Activated CD8-positive, alpha-beta T cell treated with anti-CD3 and anti-CD28 coated beads, Interleukin-2, amount 10 ng/mL, durations not matched to agents 7 days and 5 days (primary cell): ENCODE data around the gene FUCA2. TPM values are rescaled to one million over a fixed set of nuclear protein-coding genes. Genes with fewer than 3 reads are reported as not detected.

Source experiments
- ATAC-seq: fragments of 150-1000 bp; cut with Tn5 transposase; one replicate; pipeline ENCODE4 v1.10.0; 2021; ENCODE audit warnings: moderate library complexity
- CTCF ChIA-PET: fragments of 350-600 bp; sonication (Branson Sonifier 250); formaldehyde crosslinking; loops from one replicate; lab custom pipeline; 2021; ENCODE audit warnings: antibody characterized with exemption; lab: Charles Lee
- POLR2A ChIA-PET: fragments of 350-600 bp; sonication (Branson Sonifier 250); formaldehyde crosslinking; loops from one replicate; lab custom pipeline; 2021; ENCODE audit warnings: antibody characterized with exemption; lab: Charles Lee
- DNase-seq: peaks from one replicate; pipeline ENCODE4 v3.0.0-alpha.2; 2020
- H3K27ac Mint-ChIP-seq: one replicate; pipeline ENCODE4 v1.8.0; 2021; ENCODE audit warnings: mild to moderate bottlenecking, mixed read lengths
- H3K27me3 Mint-ChIP-seq: one replicate; pipeline ENCODE4 v1.8.0; 2021; ENCODE audit warnings: low read depth, mixed read lengths
- H3K36me3 Mint-ChIP-seq: one replicate; pipeline ENCODE4 v1.8.0; 2021; ENCODE audit warnings: low read depth, mixed read lengths
- H3K4me1 Mint-ChIP-seq: one replicate; pipeline ENCODE4 v1.8.0; 2021; ENCODE audit warnings: low read depth, mixed read lengths
- H3K4me3 Mint-ChIP-seq: one replicate; pipeline ENCODE4 v1.8.0; 2021; ENCODE audit warnings: mild to moderate bottlenecking, mixed read lengths
- H3K9me3 Mint-ChIP-seq: one replicate; pipeline ENCODE4 v1.8.0; 2022; ENCODE audit warnings: mixed read lengths; ENCODE audit not compliant: insufficient read depth
- total RNA-seq, 2 experiments: library from RNA; stranded (reverse); gene quantifications; one replicate each; pipeline ENCODE4 v1.2.3, GENCODE V29; 2021

The FUCA2 gene, protein sequence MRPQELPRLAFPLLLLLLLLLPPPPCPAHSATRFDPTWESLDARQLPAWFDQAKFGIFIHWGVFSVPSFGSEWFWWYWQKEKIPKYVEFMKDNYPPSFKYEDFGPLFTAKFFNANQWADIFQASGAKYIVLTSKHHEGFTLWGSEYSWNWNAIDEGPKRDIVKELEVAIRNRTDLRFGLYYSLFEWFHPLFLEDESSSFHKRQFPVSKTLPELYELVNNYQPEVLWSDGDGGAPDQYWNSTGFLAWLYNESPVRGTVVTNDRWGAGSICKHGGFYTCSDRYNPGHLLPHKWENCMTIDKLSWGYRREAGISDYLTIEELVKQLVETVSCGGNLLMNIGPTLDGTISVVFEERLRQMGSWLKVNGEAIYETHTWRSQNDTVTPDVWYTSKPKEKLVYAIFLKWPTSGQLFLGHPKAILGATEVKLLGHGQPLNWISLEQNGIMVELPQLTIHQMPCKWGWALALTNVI
- total RNA-seq: 10 to 100 TPM; 10.7 to 13.8 TPM

- Mint-ChIP-seq H3K27me3 (no peaks in the 10 kb centered on the region), H3K36me3 (peaks cover 16% of the 10 kb centered on the region), H3K4me3 (peak within 1 kb of the TSS; percentile 82), H3K4me1 (peaks cover 20% of the 10 kb centered on the region), H3K27ac (peak within 1 kb of the TSS; percentile 94), H3K9me3 (no peaks in the 10 kb centered on the region)
- DNase-seq: peak; percentile 76
- ATAC-seq: peak; percentile 85
- CTCF ChIA-PET: interaction anchor here (0.8 to 3.2 kb wide), 11 partner anchors 10 to 1036 kb away, joined by 3 to 15 read pairs (median 4); no protein-coding TSS in a partner anchor
- POLR2A ChIA-PET: interaction anchor here (1.0 to 2.0 kb wide), 4 partner anchors 25 to 83 kb away, joined by 3 to 9 read pairs (median 4); partner anchors contain the start of genes ADAT2 and PEX3
These were observed at the start of gene FUCA2 for GRCh38 chr6:143510991-143511891. FUCA2 (minus strand) TSS chr6:143511720; CDS start chr6:143511634, 86 bp downstream.

DNA sequence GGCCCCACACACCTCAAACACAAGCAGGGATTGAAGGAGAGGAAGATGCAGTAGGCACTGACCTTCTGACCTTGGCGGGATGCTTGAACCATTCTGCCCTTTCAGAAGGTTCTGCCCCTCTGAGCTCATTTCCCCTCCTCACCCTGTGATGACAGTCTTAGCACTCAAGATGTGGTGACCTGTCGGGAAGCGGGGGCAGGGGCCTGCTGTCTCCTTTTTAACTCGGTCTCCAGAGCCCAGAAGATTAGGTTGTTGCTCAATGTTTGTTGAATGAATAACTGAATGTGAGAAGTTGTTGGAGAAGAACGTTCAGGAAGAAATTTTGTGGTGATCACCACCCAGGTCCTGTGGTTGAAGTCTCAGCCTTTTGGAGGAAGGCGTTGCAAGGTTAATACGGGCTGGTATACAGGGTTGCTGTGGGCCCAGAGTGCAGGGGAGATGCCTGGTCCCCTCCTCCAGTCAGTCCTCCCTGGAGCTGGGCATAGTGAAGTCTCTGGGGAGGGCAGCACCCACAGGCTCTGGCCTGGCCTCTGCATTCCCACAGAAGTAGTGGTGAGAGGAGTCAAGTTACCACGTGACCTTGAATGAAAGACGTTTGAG is 49.7 kb upstream of the FUCA2 start:
- POLR2A ChIA-PET: no interaction called here
- Mint-ChIP-seq H3K36me3 (peaks cover 6% of the 10 kb centered on the region), H3K4me3 (no peak overlapping the region), H3K27ac (no peak overlapping the region), H3K4me1 (peaks cover 16% of the 10 kb centered on the region), H3K9me3 (peaks cover 5% of the 10 kb centered on the region), H3K27me3 (no peaks in the 10 kb centered on the region)
- no peak for DNase-seq
- ATAC-seq: no peak
- CTCF ChIA-PET: interaction anchor here (0.6 to 1.6 kb wide), 3 partner anchors 14 to 379 kb away, joined by 3 to 4 read pairs (median 3); no protein-coding TSS in a partner anchor

DNA sequence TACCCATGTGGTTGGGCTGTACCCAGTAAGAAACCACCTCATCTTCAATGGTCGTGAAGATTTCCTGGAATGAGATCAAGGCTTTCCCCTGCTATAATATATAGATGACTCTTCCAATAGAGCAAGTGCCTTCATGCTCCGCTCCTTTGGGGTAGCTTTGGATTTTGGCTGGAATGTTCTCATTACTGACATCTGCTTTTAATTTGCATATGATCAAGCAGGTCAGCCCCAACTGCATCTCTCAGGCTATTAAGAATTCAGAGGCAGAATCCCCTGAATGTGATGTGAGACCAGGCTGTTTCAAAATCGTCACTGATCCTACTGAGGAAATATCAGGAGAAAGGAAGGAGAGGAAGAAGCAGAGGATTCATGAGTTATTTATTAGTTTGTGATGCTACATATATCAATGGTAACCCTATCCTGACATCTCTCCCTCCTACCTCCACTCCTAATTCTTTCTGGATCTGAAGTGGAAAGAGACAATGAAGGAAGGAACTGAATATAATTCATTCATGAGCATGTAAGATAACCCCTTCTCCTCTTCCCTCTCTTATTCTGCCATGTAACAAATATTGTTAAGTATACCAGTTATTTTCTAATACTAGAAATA is 47.6 kb upstream of the FUCA2 start:
- Mint-ChIP-seq H3K36me3 (peaks cover 6% of the 10 kb centered on the region), H3K9me3 (peaks cover 5% of the 10 kb centered on the region), H3K27ac (no peak overlapping the region), H3K27me3 (no peaks in the 10 kb centered on the region), H3K4me3 (no peak overlapping the region), H3K4me1 (peaks cover 32% of the 10 kb centered on the region)
- no peak for ATAC-seq
- DNase-seq: no peak
- CTCF ChIA-PET: interaction anchor here (2.0 to 2.1 kb wide), 2 partner anchors 16 to 46 kb away, joined by 6 to 10 read pairs; partner anchors contain the start of gene FUCA2
- POLR2A ChIA-PET: no interaction called here

DNA sequence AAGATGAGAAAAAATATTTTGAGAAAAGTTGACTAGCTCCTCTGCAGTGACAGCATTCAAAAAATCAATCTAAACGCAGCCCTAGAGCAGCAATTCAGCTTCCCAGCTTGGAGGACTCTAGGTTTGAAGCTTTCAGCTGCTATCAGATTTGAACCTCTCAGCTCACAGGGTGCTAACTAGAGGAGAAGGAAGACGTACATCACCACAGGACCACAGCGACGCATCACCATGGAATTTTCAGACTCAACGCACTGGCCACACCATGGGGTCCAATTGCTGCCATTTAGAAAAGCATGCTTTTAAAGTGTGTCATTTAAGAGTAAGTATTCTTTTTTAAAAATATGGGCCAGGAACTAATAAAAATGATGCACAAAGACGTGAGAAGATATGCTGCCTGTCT is 45.0 kb upstream of the FUCA2 start:
- CTCF ChIA-PET: interaction anchor here (1.0 to 1.5 kb wide), 3 partner anchors 13 to 44 kb away, joined by 3 to 10 read pairs (median 3); no protein-coding TSS in a partner anchor
- H3K4me3 Mint-ChIP-seq: no peak overlapping the region
- H3K27me3 Mint-ChIP-seq: no peaks in the 10 kb centered on the region
- DNase-seq (no peak), ATAC-seq (no peak)
- peaks cover 46% of the 10 kb centered on the region for H3K4me1 Mint-ChIP-seq
- H3K27ac Mint-ChIP-seq: no peak overlapping the region
- POLR2A ChIA-PET: no interaction called here
- no peaks in the 10 kb centered on the region for H3K9me3 Mint-ChIP-seq
- H3K36me3 Mint-ChIP-seq: peaks cover 3% of the 10 kb centered on the region

- Mint-ChIP-seq H3K9me3 (no peaks in the 10 kb centered on the region), H3K4me3 (peak overlapping the region; percentile 9), H3K4me1 (peaks cover 42% of the 10 kb centered on the region), H3K27me3 (no peaks in the 10 kb centered on the region), H3K27ac (no peak overlapping the region), H3K36me3 (peaks cover 3% of the 10 kb centered on the region)
- POLR2A ChIA-PET: no interaction called here
- DNase-seq: no peak
- ATAC-seq: no peak
- CTCF ChIA-PET: interaction anchor here (1.0 to 1.7 kb wide), 4 partner anchors 12 to 43 kb away, joined by 3 to 10 read pairs (median 4); no protein-coding TSS in a partner anchor
These were observed 44.1 kb upstream of the FUCA2 start for GRCh38 chr6:143555582-143555981.

DNA sequence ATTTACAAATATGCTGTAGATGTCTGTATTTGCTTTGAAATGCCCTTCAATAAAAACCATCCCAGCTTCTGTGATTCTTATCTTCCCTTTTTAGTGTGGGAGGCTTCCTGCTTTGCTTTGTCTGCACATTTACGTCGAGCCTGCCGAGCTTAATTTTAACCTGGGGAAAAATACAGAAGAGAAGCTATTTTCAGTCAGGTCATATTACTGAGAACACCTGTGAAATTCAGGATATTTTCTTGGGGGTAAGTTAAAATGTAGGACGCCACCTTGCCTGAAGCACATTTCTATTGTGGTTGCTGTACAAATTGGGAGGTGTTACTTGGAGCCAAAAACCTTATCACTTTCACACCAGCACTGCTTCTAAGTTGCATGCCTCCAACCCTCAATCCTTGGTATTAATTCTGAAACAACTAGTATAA is 43.6 kb upstream of the FUCA2 start:
- Mint-ChIP-seq H3K27me3 (no peaks in the 10 kb centered on the region), H3K9me3 (no peaks in the 10 kb centered on the region), H3K36me3 (peaks cover 3% of the 10 kb centered on the region), H3K4me1 (peaks cover 40% of the 10 kb centered on the region), H3K27ac (peak overlapping the region; percentile 41), H3K4me3 (peak overlapping the region; percentile 49)
- ChIA-PET POLR2A (no interaction called here), CTCF (interaction anchor here (1.7 kb wide), 1 partner anchor 13 kb away, joined by 4 read pairs; no protein-coding TSS in a partner anchor)
- ATAC-seq: peak; percentile 57
- DNase-seq: no peak

DNA sequence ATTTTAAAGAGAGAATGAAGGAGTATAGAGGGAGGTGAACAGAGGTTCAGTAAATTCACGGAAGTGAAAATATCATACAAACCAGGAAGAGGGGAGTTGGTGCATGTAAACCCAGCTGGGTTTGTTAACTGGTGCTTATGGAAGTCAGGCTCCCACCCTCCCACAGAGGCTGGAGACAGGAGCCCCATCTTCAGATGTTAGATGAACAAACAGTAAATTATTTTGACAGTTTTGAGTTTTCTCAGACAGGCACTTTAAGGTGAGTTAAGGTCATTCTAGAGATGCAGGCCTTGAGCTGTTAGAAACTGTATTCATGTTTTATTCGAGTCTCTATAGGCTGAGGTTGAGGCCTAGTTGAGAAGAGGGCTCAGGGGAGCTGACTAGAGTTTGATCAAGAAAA is 41.8 kb upstream of the FUCA2 start:
- no peak for ATAC-seq

GRCh38 chr6:143549949-143550268 is 38.4 kb upstream of the FUCA2 start:
- Mint-ChIP-seq H3K36me3 (peaks cover 3% of the 10 kb centered on the region), H3K4me1 (peaks cover 52% of the 10 kb centered on the region), H3K27ac (no peak overlapping the region), H3K27me3 (no peaks in the 10 kb centered on the region), H3K9me3 (no peaks in the 10 kb centered on the region), H3K4me3 (no peak overlapping the region)
- ATAC-seq (no peak), DNase-seq (no peak)
- CTCF ChIA-PET: interaction anchor here (0.8 kb wide), 1 partner anchor 11 kb away, joined by 4 read pairs; no protein-coding TSS in a partner anchor
- POLR2A ChIA-PET: interaction anchor here (1.4 kb wide), 1 partner anchor 12 kb away, joined by 7 read pairs; no protein-coding TSS in a partner anchor

More for the DNA sequence above, 41.8 kb upstream of the FUCA2 start:
- peaks cover 3% of the 10 kb centered on the region for H3K36me3 Mint-ChIP-seq
- H3K27me3 Mint-ChIP-seq: no peaks in the 10 kb centered on the region
- peaks cover 51% of the 10 kb centered on the region for H3K4me1 Mint-ChIP-seq
- no peaks in the 10 kb centered on the region for H3K9me3 Mint-ChIP-seq
- no peak overlapping the region for H3K4me3 Mint-ChIP-seq
- DNase-seq: no peak
- ChIA-PET CTCF (interaction anchor here (0.9 to 1.5 kb wide), 4 partner anchors 16 to 460 kb away, joined by 3 to 4 read pairs (median 3); no protein-coding TSS in a partner anchor), POLR2A (no interaction called here)
- H3K27ac Mint-ChIP-seq: no peak overlapping the region

- ChIA-PET CTCF (interaction anchor here (0.8 kb wide), 1 partner anchor 11 kb away, joined by 4 read pairs; no protein-coding TSS in a partner anchor), POLR2A (interaction anchor here (1.4 kb wide), 1 partner anchor 11 kb away, joined by 7 read pairs; no protein-coding TSS in a partner anchor)
- Mint-ChIP-seq H3K9me3 (no peaks in the 10 kb centered on the region), H3K4me3 (no peak overlapping the region), H3K4me1 (peaks cover 52% of the 10 kb centered on the region), H3K27ac (peak overlapping the region; percentile 45), H3K36me3 (peaks cover 3% of the 10 kb centered on the region), H3K27me3 (no peaks in the 10 kb centered on the region)
- ATAC-seq: no peak
- DNase-seq: no peak
These were observed 37.9 kb upstream of the FUCA2 start for GRCh38 chr6:143549221-143549948.

DNA sequence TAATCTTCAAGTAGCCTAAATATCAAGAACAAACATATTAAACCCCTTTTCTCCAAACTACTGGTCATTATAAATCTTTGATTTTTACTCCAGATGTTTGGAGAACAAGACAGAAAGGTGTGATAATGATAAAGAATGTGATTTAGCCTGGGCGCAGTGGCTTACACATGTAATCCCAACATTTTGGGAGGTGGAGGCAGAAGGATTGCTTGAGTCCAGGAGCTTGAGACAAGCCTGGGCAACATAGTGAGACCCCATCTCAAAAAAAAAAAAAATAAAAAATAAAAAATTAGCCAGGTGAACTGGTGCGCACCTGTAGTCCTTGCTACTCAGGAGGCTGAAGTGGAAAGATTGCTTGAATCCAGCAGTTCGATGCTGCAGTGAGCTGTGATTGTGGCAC is 35.1 kb upstream of the FUCA2 start:
- POLR2A ChIA-PET: interaction anchor here (0.7 to 1.0 kb wide), 2 partner anchors 10 to 96 kb away, joined by 3 to 4 read pairs; partner anchors contain the start of genes ADAT2 and PEX3

More for the DNA sequence above, 35.1 kb upstream of the FUCA2 start:
- Mint-ChIP-seq H3K27me3 (no peaks in the 10 kb centered on the region), H3K9me3 (no peaks in the 10 kb centered on the region), H3K4me1 (peaks cover 51% of the 10 kb centered on the region), H3K4me3 (no peak overlapping the region), H3K27ac (no peak overlapping the region), H3K36me3 (peaks cover 3% of the 10 kb centered on the region)
- CTCF ChIA-PET: interaction anchor here (1.0 to 1.8 kb wide), 3 partner anchors 29 to 394 kb away, joined by 3 to 8 read pairs (median 5); no protein-coding TSS in a partner anchor
- ATAC-seq: no peak
- no peak for DNase-seq
